ENCODE data around the gene SYNE2.

DNA sequence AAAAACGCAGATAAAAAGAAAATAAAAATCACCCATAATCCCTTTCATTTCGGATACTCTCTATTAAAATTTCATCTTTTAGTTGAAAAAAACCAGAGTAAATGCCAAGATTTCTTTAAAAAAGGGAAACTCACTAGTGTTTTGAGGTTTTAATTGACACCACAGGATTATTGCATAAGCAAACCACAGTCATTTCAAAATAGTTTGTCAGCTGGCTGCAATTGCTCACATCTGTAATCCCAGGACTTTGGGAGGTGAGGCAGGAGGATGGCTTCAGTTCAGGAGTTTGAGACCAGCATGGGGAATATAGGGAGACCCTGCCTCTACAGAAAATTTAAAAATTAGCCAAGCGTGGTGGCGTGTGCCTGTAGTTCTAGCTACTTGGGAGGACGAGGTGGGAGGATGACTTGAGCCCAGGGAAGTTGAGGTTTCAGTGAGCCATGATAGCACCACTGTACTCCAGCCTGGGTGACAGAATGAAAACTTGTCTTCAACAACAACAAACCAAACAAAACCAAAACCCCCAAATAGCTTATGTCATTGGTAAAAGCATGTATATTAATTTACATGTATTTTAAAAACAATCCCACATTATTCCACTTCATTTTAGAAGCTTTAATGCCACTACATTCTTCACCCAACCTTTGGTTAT is 48.8 kb downstream of the SYNE2 start:
- TF ChIP-seq EP300 (conservative IDR thresholded peaks at IDR 0.05; ENCODE audit: poor library complexity, severe bottlenecking) (no peak), POLR2AphosphoS5 (IDR thresholded peaks at IDR 0.05) (no peak), EZH2 (IDR thresholded peaks at IDR 0.05; ENCODE audit: borderline replicate concordance, insufficient read depth, low read length, poor library complexity, severe bottlenecking) (no peak)

Data from neural cell (in vitro differentiated cells).